KMS-11 (cell line): ENCODE results near the gene UBE2M.
"Not testable (repeated sequence)": the region's sequence is repeated elsewhere in the genome, so short reads cannot be mapped to it uniquely, and the experiment has no call there.

ENCODE experiments used
- H2AFZ ChIP-seq: fragments of 200-600 bp; sonication (generic); 2 replicates; pipeline ENCODE4 v1.6.1; 2016; ENCODE audit warnings: antibody characterized with exemption, mixed run types, low read depth
- H3K27ac ChIP-seq: fragments of 200-600 bp; sonication (generic); 2 replicates; pipeline ENCODE4 v1.6.1; 2016; ENCODE audit warnings: mild to moderate bottlenecking, mixed run types
- H3K27me3 ChIP-seq: fragments of 200-600 bp; sonication (generic); 2 replicates; pipeline ENCODE4 v1.6.1; 2017; ENCODE audit warnings: mild to moderate bottlenecking, low read depth, mixed run types, moderate library complexity; ENCODE audit not compliant: insufficient read depth
- H3K36me3 ChIP-seq: fragments of 200-600 bp; sonication (generic); 2 replicates; pipeline ENCODE4 v1.6.1; 2017; ENCODE audit warnings: mild to moderate bottlenecking, mixed run types; ENCODE audit not compliant: insufficient read depth
- H3K4me1 ChIP-seq: fragments of 200-600 bp; sonication (generic); 2 replicates; pipeline ENCODE4 v1.6.1; 2016; ENCODE audit warnings: mild to moderate bottlenecking, low read depth, mixed run types; ENCODE audit not compliant: poor library complexity, severe bottlenecking
- H3K4me2 ChIP-seq: fragments of 200-600 bp; sonication (generic); 2 replicates; pipeline ENCODE4 v1.7.0; 2016; ENCODE audit warnings: mild to moderate bottlenecking, mixed run types
- H3K4me3 ChIP-seq: fragments of 200-600 bp; sonication (generic); IDR thresholded peaks from 2 replicates; pipeline ENCODE4 v1.6.1; 2017; ENCODE audit warnings: low read depth, low read length, mixed read lengths; ENCODE audit not compliant: insufficient read depth
- H3K79me2 ChIP-seq: fragments of 200-600 bp; sonication (generic); 2 replicates; pipeline ENCODE4 v1.6.1; 2016; ENCODE audit warnings: low read depth, mixed run types; ENCODE audit not compliant: insufficient read depth
- H3K9ac ChIP-seq: fragments of 200-600 bp; sonication (generic); 2 replicates; pipeline ENCODE4 v1.6.1; 2016; ENCODE audit warnings: mild to moderate bottlenecking, mixed run types
- H4K20me1 ChIP-seq: fragments of 200-600 bp; sonication (generic); 2 replicates; pipeline ENCODE4 v1.6.1; 2016; ENCODE audit warnings: mild to moderate bottlenecking, mixed run types; ENCODE audit not compliant: insufficient read depth
- TF ChIP-seq, protein P1 (sequence below): fragments of 200-600 bp; sonication (generic); conservative IDR thresholded peaks from 2 replicates; pipeline ENCODE4 v1.6.1; 2017; ENCODE audit warnings: low read depth, mild to moderate bottlenecking, antibody characterized with exemption, low read length, moderate library complexity, mixed read lengths

Gene UBE2M

GRCh38 chr19:58545286-58546018 is 13.0 kb downstream of the UBE2M start:
- Histone ChIP-seq H3K9ac (peak overlapping the region; percentile 62; the same call in 1 of the 2 replicates), H3K4me2 (peak overlapping the region; percentile 95), H4K20me1 (peaks cover 27% of the 10 kb centered on the region), H3K27ac (peak overlapping the region; percentile 40), H3K4me1 (peaks cover 11% of the 10 kb centered on the region), H3K4me3 (peak overlapping the region; percentile 21), H3K79me2 (peaks cover 49% of the 10 kb centered on the region), H2AFZ (no peak overlapping the region), H3K36me3 (peaks cover 16% of the 10 kb centered on the region; the same call in 1 of the 2 replicates), H3K27me3 (no peaks in the 10 kb centered on the region; the same call in 1 of the 2 replicates)
- TF ChIP-seq, protein P1, sequence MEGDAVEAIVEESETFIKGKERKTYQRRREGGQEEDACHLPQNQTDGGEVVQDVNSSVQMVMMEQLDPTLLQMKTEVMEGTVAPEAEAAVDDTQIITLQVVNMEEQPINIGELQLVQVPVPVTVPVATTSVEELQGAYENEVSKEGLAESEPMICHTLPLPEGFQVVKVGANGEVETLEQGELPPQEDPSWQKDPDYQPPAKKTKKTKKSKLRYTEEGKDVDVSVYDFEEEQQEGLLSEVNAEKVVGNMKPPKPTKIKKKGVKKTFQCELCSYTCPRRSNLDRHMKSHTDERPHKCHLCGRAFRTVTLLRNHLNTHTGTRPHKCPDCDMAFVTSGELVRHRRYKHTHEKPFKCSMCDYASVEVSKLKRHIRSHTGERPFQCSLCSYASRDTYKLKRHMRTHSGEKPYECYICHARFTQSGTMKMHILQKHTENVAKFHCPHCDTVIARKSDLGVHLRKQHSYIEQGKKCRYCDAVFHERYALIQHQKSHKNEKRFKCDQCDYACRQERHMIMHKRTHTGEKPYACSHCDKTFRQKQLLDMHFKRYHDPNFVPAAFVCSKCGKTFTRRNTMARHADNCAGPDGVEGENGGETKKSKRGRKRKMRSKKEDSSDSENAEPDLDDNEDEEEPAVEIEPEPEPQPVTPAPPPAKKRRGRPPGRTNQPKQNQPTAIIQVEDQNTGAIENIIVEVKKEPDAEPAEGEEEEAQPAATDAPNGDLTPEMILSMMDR: no peak

- H3K4me2 ChIP-seq: peak overlapping the region; percentile 95
- peaks cover 9% of the 10 kb centered on the region; the same call in 1 of the 2 replicates for H3K36me3 ChIP-seq
- H3K4me1 ChIP-seq: peaks cover 11% of the 10 kb centered on the region
- H3K9ac ChIP-seq: peak overlapping the region; percentile 77; the same call in 1 of the 2 replicates
- peak overlapping the region; percentile 21 for H3K4me3 ChIP-seq
- TF ChIP-seq, protein P1: no peak
- peaks cover 27% of the 10 kb centered on the region for H4K20me1 ChIP-seq
- H3K79me2 ChIP-seq: peaks cover 49% of the 10 kb centered on the region
- no peaks in the 10 kb centered on the region; the same call in 1 of the 2 replicates for H3K27me3 ChIP-seq
- peak overlapping the region; percentile 69 for H3K27ac ChIP-seq
- no peak overlapping the region for H2AFZ ChIP-seq
These were observed 13.7 kb downstream of the UBE2M start for GRCh38 chr19:58544591-58545285.

DNA sequence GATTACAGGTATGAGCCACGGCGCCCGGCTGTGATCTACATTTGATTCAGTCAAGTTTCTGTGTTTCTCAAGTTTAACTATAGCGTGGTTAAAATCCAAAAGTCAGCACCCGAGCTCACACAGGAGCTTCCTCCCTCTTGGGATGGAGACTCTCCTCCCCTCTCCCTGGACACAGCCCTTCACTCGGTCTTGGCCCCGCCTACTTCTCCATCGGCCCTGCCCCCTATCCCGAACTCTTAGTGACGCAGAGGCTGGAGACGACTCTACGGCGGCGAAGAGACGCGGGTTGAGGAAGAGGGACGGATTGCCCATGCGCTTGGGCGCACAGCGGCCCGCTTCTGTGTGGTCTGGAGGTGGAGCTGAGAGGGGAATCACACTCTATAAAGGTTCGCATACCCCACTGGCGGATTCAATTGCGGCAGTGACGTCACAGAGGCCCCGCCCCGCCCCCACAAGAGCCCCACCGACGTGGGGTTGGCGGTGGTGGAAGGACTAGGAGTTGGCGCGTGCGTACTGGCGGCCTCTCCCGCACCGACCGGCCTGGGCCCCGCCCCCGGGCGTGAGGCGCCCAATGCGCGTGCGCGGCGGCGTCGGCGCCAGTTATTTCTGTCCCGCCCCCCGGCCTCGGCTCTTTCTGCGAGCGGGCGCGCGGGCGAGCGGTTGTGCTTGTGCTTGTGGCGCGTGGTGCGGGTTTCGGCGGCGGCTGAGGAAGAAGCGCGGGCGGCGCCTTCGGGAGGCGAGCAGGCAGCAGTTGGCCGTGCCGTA is 14.4 kb downstream of the UBE2M start, which contains the start of gene TRIM28:
TSS of gene TRIM28 (plus strand) at position 239 of the 765 bp plus-strand sequence. CDS start 694 bp downstream, outside the sequence.
- Histone ChIP-seq H3K4me2 (peak within 1 kb of the TSS; percentile 95), H3K79me2 (peaks cover 42% of the 10 kb centered on the region), H3K36me3 (peaks cover 7% of the 10 kb centered on the region; the same call in 1 of the 2 replicates), H3K9ac (peak within 1 kb of the TSS; percentile 77; the same call in 1 of the 2 replicates), H3K27ac (peak within 1 kb of the TSS; percentile 69), H4K20me1 (peaks cover 27% of the 10 kb centered on the region), H3K27me3 (no peaks in the 10 kb centered on the region; the same call in 1 of the 2 replicates), H3K4me1 (peaks cover 11% of the 10 kb centered on the region), H3K4me3 (peak within 1 kb of the TSS; percentile 21), H2AFZ (peak within 1 kb of the TSS; percentile 54)
- TF ChIP-seq, protein P1: no peak

DNA sequence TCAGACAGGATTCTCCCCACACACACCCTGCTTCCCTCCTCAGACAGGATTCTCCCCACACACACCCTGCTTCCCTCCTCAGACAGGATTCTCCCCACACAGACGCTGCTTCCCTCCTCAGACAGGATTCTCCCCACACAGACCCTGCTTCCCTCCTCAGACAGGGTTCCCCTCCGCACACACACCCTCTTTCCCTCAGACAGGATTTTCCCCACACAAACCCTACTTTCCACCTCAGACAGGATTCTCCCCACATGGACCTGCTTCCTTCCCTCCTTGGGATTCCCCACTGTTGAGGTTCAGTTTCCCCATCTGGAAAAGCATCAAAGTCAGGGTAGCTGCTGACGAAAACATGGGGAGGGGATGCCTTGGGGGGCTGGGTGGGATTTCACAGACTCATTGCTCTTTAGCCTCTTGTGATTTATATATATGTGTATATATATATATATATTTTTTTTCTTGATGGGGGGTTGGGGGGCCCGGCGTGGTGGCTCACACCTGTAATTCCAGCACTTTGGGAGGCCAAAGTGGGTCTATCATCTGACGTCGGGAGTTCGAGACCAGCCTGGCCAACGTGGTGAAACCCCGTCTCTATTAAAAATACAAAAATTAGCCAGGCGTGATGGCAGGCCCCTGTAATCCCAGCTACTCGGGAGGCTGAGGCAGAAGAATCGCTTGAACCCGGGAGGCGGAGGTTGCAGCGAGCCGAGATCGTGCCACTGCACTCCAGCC is 15.6 kb downstream of the UBE2M start:
- not testable (repeated sequence) for H3K4me3 ChIP-seq, H3K36me3 ChIP-seq, H3K9ac ChIP-seq, H2AFZ ChIP-seq, H3K27me3 ChIP-seq, H3K27ac ChIP-seq, H3K4me2 ChIP-seq
- H3K4me1 ChIP-seq: peaks cover 11% of the 10 kb centered on the region
- peaks cover 32% of the 10 kb centered on the region for H3K79me2 ChIP-seq
- H4K20me1 ChIP-seq: peaks cover 21% of the 10 kb centered on the region

GRCh38 chr19:58539169-58539559 is 19.2 kb downstream of the UBE2M start:
- H3K4me3 ChIP-seq, H3K4me2 ChIP-seq, H3K27me3 ChIP-seq, H2AFZ ChIP-seq, H4K20me1 ChIP-seq, H3K27ac ChIP-seq, H3K79me2 ChIP-seq, H3K4me1 ChIP-seq, H3K9ac ChIP-seq, H3K36me3 ChIP-seq: not testable (repeated sequence)
